Dermis blood vessel endothelial cell (primary cell): ENCODE measurements around the gene ARHGAP10. TPM values are rescaled to one million over a fixed set of nuclear protein-coding genes. Genes with fewer than 3 reads are reported as not detected.

ENCODE experiments used
- DNase-seq: peaks from one replicate; pipeline ENCODE4 v3.0.0; 2010
- total RNA-seq: library from RNA; depleted of rRNA; stranded (reverse); fragments of >200 nt; gene quantifications from 2 replicates; pipeline ENCODE4 v1.2.3, GENCODE V29; 2014

ARHGAP10 gene
- total RNA-seq, 1 donor from 2014 or later: 14.6 TPM

DNA sequence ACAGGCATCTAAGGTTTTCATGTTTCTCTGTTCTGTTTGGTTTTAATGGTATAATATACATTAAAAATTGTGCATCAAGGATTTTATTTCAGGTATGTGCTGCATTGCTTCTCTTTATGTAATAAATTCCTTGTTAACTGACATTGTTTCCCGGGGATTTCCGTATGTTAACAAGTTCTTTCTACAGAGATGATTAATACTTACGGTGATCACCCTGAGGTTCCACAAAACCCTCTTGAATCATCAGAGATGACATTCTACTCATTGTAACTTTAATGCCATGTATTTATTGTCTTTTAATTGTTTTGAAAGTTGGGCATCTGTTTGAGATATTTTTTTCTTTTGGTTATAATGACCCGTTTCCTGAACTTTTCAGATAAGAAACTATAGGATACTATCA, 37.5 kb downstream of the ARHGAP10 start:
- peak; percentile 59 for DNase-seq

- no peak for DNase-seq
Observed at GRCh38 chr4:147770831-147771230, 38.9 kb downstream of the ARHGAP10 start.

DNA sequence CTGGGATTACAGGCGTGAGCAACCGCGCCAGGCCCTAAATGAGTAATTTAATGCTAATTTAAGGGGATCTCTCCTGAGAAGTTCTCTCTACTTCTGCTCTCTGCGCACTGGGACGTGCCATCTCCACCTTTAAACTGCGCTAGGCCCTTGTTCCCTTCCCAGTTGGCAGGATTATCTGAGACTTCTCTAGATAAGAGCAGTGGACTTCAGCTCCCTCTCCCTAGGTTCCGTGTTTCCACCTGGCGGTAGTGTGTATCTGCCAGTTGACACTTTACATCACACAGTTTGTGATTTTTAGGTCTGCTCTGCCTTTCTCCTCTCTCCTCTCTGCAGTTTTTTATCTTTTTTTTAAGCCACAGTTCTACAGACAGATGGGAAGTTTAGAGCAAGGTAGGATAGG, 40.2 kb downstream of the ARHGAP10 start:
- DNase-seq: no peak

GRCh38 chr4:147772459-147772969, 40.6 kb downstream of the ARHGAP10 start:
- DNase-seq: peak; percentile 94

DNA sequence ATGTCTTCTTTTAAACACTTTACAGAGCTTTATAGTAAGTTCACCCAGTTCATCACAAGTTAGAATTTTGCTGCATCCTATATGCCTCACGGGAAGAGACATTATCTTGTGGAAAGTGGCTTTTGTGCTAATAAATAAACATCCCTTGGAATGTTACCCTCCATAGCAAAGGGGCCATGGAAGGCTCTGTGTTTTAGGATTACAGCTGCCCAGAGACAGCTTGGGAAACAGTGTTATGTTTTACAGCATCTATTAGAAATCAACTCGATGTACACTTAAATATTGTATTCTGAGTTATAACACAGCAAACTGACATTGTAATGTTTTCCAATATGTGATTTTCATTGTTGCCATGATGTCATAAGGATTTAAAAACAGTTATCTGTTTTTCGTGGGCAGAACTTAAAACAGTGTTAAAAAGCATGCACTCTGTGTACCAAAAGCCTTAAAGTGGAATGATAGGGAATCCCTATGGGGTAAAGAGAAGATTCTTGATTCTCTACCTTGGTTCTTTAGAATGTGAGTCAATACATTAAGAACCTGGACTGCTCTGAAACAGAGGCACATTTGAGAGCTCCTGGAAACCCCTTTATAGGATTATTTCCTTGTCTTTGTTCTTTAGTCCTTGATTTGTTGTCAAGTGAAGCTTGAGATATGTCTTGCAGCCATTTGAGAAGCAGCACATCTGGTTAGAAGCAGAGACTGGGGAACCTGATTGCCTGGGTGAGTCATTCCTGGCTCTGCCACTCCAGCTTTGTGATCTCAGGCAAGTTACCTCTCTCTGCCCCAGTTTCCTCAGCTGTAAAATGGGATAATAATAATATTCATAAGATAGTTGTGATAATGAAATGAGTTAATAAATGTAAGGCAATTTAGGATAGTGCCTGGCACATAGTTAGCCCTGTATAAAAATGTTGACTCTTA, 41.6 kb downstream of the ARHGAP10 start:
- peak; percentile 75 for DNase-seq

GRCh38 chr4:147776716-147777115, 44.8 kb downstream of the ARHGAP10 start:
- DNase-seq: no peak

GRCh38 chr4:147777456-147778091, 45.7 kb downstream of the ARHGAP10 start:
- peak; percentile 52 for DNase-seq

DNA sequence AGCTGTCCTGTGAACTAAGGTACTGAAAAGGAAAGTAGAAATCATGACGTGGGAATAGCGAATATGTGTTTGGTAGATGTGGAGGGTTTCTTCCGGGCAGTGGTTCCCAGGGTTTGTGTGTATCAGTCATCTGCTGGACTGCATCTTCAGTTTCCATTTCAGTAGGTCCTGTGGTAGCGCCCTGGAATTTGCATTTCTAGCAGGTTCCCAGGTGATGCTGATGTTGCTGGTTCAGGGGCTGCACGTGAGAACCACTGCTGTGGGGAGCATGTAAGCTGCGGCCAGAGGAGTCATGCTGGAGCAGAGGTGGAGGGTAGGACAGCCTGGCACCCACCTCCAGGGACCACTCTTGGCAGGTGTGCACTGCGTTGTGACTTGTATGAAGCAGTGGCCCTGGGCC, 47.1 kb downstream of the ARHGAP10 start:
- no peak for DNase-seq

GRCh38 chr4:147779451-147779850, 47.6 kb downstream of the ARHGAP10 start:
- no peak for DNase-seq

- no peak for DNase-seq
Observed at GRCh38 chr4:147780137-147780777, 48.4 kb downstream of the ARHGAP10 start.

DNA sequence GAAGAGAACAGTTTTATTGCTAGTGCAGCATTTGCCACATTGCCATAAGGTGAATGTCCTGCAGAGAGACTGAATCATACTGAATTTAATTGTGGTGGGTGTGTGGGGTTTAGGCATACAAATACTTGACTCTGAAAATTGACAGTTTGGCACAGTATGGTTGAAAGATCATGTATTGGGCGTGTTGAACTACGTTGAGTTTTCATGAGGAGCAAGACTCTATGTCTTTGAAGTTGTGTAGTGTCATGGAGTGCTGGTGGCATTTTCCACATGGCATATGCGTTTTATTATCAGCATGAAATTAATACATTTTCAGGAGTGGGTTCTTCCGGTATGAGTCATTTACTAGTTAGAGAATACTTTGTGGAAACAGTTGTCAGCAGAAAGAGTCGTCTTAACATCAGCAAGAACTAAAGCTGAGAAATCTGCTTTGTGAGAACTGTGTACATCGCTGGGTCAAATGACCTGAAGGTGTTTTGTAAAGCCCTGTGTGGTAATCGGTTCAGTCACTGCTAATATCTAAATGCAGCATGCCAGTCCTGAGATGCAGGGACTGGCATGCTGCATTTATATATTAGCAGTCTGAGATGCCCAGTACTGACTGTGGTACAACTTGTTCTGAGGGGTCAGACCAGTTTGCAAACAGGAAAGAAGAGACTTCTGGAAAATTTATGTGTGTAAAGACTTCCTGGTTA, 50.3 kb downstream of the ARHGAP10 start:
- DNase-seq: peak; percentile 50

DNA sequence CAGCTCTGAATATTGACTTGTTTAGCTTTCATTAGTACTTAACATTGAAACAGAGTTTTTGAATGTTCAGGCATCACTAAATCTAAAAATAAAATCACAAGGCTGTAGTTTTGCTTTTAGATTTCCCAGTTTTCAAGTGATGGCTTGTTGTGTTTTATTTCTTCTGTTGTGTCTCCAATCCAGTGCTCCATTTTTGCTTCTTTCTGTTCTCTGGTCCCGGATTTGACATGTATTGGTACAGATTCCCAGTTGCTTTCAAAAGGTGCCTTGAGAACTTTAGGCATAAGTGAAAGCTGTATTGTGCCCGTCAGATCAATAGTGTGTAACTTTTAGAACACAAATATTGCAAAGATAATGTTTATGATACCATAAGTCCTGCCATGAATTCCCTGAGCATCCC, 53.2 kb downstream of the ARHGAP10 start:
- no peak for DNase-seq

- peak; percentile 25 for DNase-seq
Observed at GRCh38 chr4:147786031-147786430, 54.1 kb downstream of the ARHGAP10 start.

DNA sequence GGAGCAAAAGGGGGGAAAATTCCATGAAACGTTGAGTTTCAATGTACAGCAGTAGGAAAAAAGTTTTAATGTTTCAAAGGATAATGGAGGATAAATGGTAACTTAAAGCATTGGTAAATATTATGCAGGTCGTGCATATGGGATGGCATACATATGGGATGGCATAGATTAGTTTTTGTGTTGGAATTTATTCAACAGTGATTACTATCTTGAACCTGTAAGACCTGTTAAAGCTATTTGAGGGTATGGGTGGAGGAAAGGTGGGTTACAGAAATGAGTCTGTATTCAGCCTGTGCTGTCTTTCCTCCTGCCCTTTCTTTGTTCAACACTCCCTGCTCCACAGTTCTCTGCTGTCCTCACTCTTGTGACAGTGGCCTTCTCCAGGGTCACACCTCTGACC, 54.6 kb downstream of the ARHGAP10 start:
- DNase-seq: no peak

DNA sequence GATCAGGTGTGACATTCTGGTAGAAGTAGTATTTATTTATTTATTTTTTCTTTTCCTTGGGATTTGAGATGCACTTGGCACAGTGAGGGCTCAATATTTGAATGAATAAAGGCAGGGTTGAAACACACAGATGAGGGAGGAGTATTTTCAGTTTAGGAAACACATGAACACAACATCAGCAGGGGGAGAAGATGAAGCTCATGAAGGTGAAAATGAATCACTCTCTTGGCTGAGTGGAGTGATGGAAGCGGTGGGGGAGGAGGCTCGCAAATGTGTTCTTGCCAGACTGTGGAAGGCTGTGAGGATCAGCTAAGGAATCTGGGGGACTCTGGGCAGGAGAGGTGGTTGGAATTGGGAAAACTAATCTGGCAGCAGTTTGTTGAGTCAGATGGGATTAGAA, 55.3 kb downstream of the ARHGAP10 start:
- no peak for DNase-seq

GRCh38 chr4:147788791-147789190, 56.9 kb downstream of the ARHGAP10 start:
- no peak for DNase-seq

- peak; percentile 46 for DNase-seq
Observed at GRCh38 chr4:147789596-147789995, 57.7 kb downstream of the ARHGAP10 start.

DNA sequence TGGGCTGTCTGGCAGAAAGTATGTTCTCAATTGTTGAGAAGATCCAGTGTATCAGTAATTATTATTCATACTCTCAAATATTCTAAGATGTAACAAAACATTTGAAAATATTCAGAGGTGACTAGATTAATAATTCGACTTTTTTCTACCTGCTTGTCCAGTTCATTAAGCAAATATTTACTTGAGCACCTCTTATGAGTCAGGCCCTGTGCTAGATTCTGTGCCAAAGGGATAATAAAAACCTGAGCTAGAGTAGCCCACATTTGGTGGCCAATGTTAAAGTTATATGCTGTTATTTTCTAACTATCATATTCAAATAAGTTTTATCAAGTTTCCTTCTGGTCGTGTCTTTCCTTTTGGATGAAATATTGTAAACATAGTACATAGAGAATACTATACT, 58.5 kb downstream of the ARHGAP10 start:
- no peak for DNase-seq

GRCh38 chr4:147791341-147791740, 59.5 kb downstream of the ARHGAP10 start:
- no peak for DNase-seq

DNA sequence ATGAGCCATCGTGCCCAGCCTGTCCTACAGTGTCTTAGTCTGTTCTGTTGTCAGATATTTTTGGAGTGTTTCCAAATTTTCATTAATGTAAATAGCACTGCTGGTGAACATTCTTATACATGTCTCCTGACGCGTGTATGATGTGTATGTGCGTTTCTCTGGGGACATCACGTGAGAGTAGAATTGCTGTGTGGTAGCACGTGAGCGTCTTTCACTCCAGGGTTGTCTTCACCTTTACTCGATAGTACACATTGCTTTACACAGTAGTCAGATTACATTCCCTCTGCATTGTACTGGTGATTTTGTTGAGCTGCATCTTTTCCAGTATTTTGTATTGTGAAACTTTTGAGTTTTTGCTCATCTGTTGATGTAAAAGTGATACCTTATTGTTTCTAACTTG, 60.0 kb downstream of the ARHGAP10 start:
- no peak for DNase-seq

GRCh38 chr4:147793569-147794313, 61.9 kb downstream of the ARHGAP10 start:
- DNase-seq: no peak

DNA sequence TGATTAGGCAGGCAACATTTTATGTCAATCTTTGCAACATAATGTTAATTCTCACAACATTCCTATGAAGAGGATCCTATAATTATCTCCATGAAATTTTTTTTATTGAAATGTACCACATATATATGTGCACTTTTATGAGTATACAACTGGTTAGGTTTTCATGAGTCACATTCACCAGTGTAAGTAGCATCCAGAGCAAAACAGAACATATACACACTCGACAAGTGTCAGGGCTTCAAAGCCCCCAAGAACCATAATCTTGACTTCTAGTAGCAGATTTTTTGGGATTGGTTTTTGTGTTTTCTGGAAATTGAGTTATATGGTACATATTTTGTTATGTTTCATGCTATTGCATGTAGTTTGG, 62.4 kb downstream of the ARHGAP10 start:
- DNase-seq: no peak
